ENCODE measurements around the gene FMN1. TPM values are rescaled to one million over a fixed set of nuclear protein-coding genes. Genes with fewer than 3 reads are reported as not detected.
A peak's percentile ranks its signal among the peaks of the same experiment; 100 is the strongest.

The FMN1 gene
- total RNA-seq, 1 experiment from 2014 or later, result 4.5 TPM

DNA sequence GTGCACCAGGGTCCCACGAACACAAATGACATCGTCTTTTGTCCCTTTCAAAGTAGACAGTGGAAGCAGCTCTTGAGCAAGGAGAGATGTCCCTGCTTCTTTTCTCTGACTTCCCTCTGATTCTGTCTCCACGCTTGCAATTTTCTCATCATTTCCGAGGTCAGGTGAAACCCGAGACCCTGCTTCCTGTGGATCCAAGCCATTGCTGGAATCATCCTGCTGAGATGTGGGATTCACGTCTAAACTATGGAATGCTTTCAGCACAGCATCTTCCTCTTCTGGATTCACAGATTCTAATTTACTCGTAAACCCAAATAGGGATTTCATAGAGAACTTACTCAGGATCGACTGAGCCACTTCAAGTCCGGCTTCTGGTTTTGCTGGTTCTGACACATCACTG lies 127.1 kb downstream of the FMN1 start:
- DNase-seq (ENCODE audit: low spot score), result no peak
- peak; percentile 14; the same call in 1 of the 2 replicates for ATAC-seq
- peaks cover 56% of the 10 kb centered on the region for H3K4me1 Mint-ChIP-seq
- TF ChIP-seq ZNF416 (CRISPR knock-in tag; IDR thresholded peaks at IDR 0.05) (no peak), ZNF263 (CRISPR knock-in tag; IDR thresholded peaks at IDR 0.05; ENCODE audit: low read depth) (no peak), ETV6 (CRISPR knock-in tag; IDR thresholded peaks at IDR 0.05) (no peak), RELA (CRISPR knock-in tag; IDR thresholded peaks at IDR 0.05; ENCODE audit: borderline replicate concordance) (no peak), MXD4 (CRISPR knock-in tag; IDR thresholded peaks at IDR 0.05; ENCODE audit: borderline replicate concordance) (no peak), NR1H2 (CRISPR knock-in tag; IDR thresholded peaks at IDR 0.05) (no peak)
- TF ChIP-seq, protein P1, sequence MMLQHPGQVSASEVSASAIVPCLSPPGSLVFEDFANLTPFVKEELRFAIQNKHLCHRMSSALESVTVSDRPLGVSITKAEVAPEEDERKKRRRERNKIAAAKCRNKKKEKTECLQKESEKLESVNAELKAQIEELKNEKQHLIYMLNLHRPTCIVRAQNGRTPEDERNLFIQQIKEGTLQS (CRISPR knock-in tag; conservative IDR thresholded peaks at IDR 0.05), result no peak
- TF ChIP-seq, protein P2, sequence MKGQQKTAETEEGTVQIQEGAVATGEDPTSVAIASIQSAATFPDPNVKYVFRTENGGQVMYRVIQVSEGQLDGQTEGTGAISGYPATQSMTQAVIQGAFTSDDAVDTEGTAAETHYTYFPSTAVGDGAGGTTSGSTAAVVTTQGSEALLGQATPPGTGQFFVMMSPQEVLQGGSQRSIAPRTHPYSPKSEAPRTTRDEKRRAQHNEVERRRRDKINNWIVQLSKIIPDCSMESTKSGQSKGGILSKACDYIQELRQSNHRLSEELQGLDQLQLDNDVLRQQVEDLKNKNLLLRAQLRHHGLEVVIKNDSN (CRISPR knock-in tag; IDR thresholded peaks at IDR 0.05), result no peak
- TF ChIP-seq, protein P3, sequence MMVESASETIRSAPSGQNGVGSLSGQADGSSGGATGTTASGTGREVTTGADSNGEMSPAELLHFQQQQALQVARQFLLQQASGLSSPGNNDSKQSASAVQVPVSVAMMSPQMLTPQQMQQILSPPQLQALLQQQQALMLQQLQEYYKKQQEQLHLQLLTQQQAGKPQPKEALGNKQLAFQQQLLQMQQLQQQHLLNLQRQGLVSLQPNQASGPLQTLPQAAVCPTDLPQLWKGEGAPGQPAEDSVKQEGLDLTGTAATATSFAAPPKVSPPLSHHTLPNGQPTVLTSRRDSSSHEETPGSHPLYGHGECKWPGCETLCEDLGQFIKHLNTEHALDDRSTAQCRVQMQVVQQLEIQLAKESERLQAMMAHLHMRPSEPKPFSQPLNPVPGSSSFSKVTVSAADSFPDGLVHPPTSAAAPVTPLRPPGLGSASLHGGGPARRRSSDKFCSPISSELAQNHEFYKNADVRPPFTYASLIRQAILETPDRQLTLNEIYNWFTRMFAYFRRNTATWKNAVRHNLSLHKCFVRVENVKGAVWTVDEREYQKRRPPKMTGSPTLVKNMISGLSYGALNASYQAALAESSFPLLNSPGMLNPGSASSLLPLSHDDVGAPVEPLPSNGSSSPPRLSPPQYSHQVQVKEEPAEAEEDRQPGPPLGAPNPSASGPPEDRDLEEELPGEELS (CRISPR knock-in tag; IDR thresholded peaks at IDR 0.05), result no peak
- TF ChIP-seq, protein P4, sequence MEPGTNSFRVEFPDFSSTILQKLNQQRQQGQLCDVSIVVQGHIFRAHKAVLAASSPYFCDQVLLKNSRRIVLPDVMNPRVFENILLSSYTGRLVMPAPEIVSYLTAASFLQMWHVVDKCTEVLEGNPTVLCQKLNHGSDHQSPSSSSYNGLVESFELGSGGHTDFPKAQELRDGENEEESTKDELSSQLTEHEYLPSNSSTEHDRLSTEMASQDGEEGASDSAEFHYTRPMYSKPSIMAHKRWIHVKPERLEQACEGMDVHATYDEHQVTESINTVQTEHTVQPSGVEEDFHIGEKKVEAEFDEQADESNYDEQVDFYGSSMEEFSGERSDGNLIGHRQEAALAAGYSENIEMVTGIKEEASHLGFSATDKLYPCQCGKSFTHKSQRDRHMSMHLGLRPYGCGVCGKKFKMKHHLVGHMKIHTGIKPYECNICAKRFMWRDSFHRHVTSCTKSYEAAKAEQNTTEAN (CRISPR knock-in tag; IDR thresholded peaks at IDR 0.05), result no peak
- TF ChIP-seq, protein P5, sequence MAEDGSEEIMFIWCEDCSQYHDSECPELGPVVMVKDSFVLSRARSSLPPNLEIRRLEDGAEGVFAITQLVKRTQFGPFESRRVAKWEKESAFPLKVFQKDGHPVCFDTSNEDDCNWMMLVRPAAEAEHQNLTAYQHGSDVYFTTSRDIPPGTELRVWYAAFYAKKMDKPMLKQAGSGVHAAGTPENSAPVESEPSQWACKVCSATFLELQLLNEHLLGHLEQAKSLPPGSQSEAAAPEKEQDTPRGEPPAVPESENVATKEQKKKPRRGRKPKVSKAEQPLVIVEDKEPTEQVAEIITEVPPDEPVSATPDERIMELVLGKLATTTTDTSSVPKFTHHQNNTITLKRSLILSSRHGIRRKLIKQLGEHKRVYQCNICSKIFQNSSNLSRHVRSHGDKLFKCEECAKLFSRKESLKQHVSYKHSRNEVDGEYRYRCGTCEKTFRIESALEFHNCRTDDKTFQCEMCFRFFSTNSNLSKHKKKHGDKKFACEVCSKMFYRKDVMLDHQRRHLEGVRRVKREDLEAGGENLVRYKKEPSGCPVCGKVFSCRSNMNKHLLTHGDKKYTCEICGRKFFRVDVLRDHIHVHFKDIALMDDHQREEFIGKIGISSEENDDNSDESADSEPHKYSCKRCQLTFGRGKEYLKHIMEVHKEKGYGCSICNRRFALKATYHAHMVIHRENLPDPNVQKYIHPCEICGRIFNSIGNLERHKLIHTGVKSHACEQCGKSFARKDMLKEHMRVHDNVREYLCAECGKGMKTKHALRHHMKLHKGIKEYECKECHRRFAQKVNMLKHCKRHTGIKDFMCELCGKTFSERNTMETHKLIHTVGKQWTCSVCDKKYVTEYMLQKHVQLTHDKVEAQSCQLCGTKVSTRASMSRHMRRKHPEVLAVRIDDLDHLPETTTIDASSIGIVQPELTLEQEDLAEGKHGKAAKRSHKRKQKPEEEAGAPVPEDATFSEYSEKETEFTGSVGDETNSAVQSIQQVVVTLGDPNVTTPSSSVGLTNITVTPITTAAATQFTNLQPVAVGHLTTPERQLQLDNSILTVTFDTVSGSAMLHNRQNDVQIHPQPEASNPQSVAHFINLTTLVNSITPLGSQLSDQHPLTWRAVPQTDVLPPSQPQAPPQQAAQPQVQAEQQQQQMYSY (CRISPR knock-in tag; IDR thresholded peaks at IDR 0.05), result no peak
- TF ChIP-seq, protein P6, sequence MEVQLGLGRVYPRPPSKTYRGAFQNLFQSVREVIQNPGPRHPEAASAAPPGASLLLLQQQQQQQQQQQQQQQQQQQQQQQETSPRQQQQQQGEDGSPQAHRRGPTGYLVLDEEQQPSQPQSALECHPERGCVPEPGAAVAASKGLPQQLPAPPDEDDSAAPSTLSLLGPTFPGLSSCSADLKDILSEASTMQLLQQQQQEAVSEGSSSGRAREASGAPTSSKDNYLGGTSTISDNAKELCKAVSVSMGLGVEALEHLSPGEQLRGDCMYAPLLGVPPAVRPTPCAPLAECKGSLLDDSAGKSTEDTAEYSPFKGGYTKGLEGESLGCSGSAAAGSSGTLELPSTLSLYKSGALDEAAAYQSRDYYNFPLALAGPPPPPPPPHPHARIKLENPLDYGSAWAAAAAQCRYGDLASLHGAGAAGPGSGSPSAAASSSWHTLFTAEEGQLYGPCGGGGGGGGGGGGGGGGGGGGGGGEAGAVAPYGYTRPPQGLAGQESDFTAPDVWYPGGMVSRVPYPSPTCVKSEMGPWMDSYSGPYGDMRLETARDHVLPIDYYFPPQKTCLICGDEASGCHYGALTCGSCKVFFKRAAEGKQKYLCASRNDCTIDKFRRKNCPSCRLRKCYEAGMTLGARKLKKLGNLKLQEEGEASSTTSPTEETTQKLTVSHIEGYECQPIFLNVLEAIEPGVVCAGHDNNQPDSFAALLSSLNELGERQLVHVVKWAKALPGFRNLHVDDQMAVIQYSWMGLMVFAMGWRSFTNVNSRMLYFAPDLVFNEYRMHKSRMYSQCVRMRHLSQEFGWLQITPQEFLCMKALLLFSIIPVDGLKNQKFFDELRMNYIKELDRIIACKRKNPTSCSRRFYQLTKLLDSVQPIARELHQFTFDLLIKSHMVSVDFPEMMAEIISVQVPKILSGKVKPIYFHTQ (CRISPR knock-in tag; IDR thresholded peaks at IDR 0.05), result no peak
- H3K4me3 Mint-ChIP-seq, result peak overlapping the region; percentile 45
- ChIA-PET CTCF (interaction anchor here (1.0 to 1.7 kb wide), 4 partner anchors 16 to 224 kb away, joined by 3 to 6 read pairs (median 5); no protein-coding TSS in a partner anchor), POLR2A (no interaction called here)
- H3K36me3 Mint-ChIP-seq, result 0 out of 2 replicates have a peak, but pooled peaks cover 3% of the 10 kb centered on the region
- no peaks in the 10 kb centered on the region for H3K9me3 Mint-ChIP-seq
- peak overlapping the region; percentile 94 for H3K27ac Mint-ChIP-seq
- H3K27me3 Mint-ChIP-seq (ENCODE audit: low read depth), result no peaks in the 10 kb centered on the region

DNA sequence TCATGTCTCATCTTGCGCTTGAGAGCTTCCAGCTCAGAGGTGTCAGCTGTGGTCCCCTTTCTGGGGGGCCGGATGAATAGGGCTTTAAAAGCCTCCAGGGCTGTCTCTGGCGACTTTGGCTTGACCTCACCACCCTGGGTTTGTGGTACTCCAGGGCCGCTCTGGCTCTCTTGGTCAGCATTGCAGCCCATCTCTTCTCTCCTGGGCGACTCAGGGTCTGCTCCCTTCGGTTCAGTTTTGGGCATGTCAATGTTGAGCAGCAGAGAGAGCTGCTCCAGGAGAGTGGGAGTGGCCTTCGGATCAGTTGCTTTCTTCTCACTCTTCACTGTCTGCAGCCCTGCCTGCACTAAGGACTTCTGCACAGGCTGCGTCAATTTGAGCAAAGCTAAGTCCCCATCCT lies 127.9 kb downstream of the FMN1 start:
- Mint-ChIP-seq H3K9me3 (no peaks in the 10 kb centered on the region), H3K27ac (no peak overlapping the region), H3K27me3 (ENCODE audit: low read depth) (no peaks in the 10 kb centered on the region), H3K4me3 (peak overlapping the region; percentile 45; the same call in 1 of the 2 replicates), H3K36me3 (0 out of 2 replicates have a peak, but pooled peaks cover 3% of the 10 kb centered on the region), H3K4me1 (peaks cover 56% of the 10 kb centered on the region)
- ChIA-PET CTCF (interaction anchor here (1.2 kb wide), 1 partner anchor 44 kb away, joined by 4 read pairs; no protein-coding TSS in a partner anchor), POLR2A (no interaction called here)
- DNase-seq (ENCODE audit: low spot score), result no peak
- ATAC-seq, result no peak
- TF ChIP-seq KAT7 (CRISPR knock-in tag; IDR thresholded peaks at IDR 0.05; ENCODE audit: borderline replicate concordance), result no peak
- TF ChIP-seq NR3C1 (CRISPR knock-in tag; conservative IDR thresholded peaks at IDR 0.05; ENCODE audit: low read depth), result no peak
- TF ChIP-seq, protein P7, sequence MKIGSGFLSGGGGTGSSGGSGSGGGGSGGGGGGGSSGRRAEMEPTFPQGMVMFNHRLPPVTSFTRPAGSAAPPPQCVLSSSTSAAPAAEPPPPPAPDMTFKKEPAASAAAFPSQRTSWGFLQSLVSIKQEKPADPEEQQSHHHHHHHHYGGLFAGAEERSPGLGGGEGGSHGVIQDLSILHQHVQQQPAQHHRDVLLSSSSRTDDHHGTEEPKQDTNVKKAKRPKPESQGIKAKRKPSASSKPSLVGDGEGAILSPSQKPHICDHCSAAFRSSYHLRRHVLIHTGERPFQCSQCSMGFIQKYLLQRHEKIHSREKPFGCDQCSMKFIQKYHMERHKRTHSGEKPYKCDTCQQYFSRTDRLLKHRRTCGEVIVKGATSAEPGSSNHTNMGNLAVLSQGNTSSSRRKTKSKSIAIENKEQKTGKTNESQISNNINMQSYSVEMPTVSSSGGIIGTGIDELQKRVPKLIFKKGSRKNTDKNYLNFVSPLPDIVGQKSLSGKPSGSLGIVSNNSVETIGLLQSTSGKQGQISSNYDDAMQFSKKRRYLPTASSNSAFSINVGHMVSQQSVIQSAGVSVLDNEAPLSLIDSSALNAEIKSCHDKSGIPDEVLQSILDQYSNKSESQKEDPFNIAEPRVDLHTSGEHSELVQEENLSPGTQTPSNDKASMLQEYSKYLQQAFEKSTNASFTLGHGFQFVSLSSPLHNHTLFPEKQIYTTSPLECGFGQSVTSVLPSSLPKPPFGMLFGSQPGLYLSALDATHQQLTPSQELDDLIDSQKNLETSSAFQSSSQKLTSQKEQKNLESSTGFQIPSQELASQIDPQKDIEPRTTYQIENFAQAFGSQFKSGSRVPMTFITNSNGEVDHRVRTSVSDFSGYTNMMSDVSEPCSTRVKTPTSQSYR (CRISPR knock-in tag; IDR thresholded peaks at IDR 0.05), result no peak
- no peak for TF ChIP-seq RELA (CRISPR knock-in tag; IDR thresholded peaks at IDR 0.05; ENCODE audit: borderline replicate concordance)
- no peak for TF ChIP-seq EMX1 (CRISPR knock-in tag; IDR thresholded peaks at IDR 0.05)
- TF ChIP-seq, protein P8, sequence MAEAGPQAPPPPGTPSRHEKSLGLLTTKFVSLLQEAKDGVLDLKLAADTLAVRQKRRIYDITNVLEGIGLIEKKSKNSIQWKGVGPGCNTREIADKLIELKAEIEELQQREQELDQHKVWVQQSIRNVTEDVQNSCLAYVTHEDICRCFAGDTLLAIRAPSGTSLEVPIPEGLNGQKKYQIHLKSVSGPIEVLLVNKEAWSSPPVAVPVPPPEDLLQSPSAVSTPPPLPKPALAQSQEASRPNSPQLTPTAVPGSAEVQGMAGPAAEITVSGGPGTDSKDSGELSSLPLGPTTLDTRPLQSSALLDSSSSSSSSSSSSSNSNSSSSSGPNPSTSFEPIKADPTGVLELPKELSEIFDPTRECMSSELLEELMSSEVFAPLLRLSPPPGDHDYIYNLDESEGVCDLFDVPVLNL (CRISPR knock-in tag; IDR thresholded peaks at IDR 0.05; ENCODE audit: borderline replicate concordance, low read depth), result no peak
- no peak for TF ChIP-seq MYBL2 (CRISPR knock-in tag; IDR thresholded peaks at IDR 0.05)
- no peak for TF ChIP-seq NR1H2 (CRISPR knock-in tag; IDR thresholded peaks at IDR 0.05)
- no peak for TF ChIP-seq ZNF671 (CRISPR knock-in tag; IDR thresholded peaks at IDR 0.05)
